Lower leg skin (tissue), 3 donors: ENCODE measurements around the gene PPP6C.

ENCODE experiments used
- POLR2A ChIP-seq, 2 donors: fragments of 450-650 bp; IDR thresholded peaks; one replicate each; pipeline ENCODE4 v1.6.1; 2016 to 2017; ENCODE audit warnings: antibody characterized with exemption in 2 of 2, mild to moderate bottlenecking in 1 of 2, moderate library complexity in 1 of 2
- TF ChIP-seq, protein P1 (sequence below), 3 donors: fragments of 450-650 bp; IDR thresholded peaks; one replicate each; pipeline ENCODE4 v1.5.1; 2016; ENCODE audit warnings: antibody characterized with exemption in 3 of 3, mild to moderate bottlenecking in 3 of 3, moderate library complexity in 2 of 3

DNA sequence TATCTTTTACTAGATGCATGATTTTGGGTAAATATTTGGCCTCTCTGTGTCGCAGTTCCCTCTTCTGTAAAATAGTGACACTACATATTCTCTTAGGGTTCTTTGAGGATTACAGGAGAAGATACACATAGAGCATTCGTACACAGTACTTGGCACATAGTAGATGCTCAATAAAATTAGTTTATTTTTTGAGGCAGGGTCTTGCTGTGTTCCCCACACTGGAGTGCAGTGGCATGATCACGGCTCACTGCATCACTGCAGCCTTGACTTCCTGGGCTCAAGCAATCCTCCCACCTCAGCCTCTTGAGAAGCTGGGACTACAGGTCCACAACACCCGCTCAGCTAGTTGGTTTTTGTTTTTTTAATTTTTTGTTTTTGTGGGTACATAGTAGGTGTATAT, 47.9 kb downstream of the PPP6C start:
- TF ChIP-seq POLR2A (IDR thresholded peaks at IDR 0.05), result no peak
- TF ChIP-seq, protein P1, sequence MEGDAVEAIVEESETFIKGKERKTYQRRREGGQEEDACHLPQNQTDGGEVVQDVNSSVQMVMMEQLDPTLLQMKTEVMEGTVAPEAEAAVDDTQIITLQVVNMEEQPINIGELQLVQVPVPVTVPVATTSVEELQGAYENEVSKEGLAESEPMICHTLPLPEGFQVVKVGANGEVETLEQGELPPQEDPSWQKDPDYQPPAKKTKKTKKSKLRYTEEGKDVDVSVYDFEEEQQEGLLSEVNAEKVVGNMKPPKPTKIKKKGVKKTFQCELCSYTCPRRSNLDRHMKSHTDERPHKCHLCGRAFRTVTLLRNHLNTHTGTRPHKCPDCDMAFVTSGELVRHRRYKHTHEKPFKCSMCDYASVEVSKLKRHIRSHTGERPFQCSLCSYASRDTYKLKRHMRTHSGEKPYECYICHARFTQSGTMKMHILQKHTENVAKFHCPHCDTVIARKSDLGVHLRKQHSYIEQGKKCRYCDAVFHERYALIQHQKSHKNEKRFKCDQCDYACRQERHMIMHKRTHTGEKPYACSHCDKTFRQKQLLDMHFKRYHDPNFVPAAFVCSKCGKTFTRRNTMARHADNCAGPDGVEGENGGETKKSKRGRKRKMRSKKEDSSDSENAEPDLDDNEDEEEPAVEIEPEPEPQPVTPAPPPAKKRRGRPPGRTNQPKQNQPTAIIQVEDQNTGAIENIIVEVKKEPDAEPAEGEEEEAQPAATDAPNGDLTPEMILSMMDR (IDR thresholded peaks at IDR 0.05), result no peak
